Neutrophil (primary cell): ENCODE results near the gene REG4.
"Not testable (repeated sequence)": the region's sequence is repeated elsewhere in the genome, so short reads cannot be mapped to it uniquely, and the experiment has no call there.

Source experiments
- H3K27ac ChIP-seq: fragments of 200-600 bp; sonication (generic); 2 replicates; pipeline ENCODE4 v1.5.1; 2016; ENCODE audit warnings: mild to moderate bottlenecking, moderate library complexity
- H3K27me3 ChIP-seq: fragments of 200-600 bp; sonication (generic); 2 replicates; pipeline ENCODE4 v1.6.0; 2016; ENCODE audit warnings: mild to moderate bottlenecking
- H3K36me3 ChIP-seq: fragments of 200-600 bp; sonication (generic); 2 replicates; pipeline ENCODE4 v1.5.1; 2017
- H3K4me1 ChIP-seq, 2 experiments: fragments of 200-600 bp in 1 of 2; sonication (generic) in 1 of 2; 1 replicate in 1 of 2; 2 replicates in 1 of 2; pipeline versions ENCODE4 v1.5.1 to v1.6.1; 2013 to 2016; ENCODE audit warnings: low read depth in 1 of 2, low read length in 1 of 2, mild to moderate bottlenecking in 1 of 2, moderate library complexity in 1 of 2; ENCODE audit not compliant: control insufficient read depth in 1 of 2, insufficient read depth in 1 of 2
- H3K4me3 ChIP-seq, 2 experiments: fragments of 200-600 bp in 1 of 2; sonication (generic) in 1 of 2; 1 replicate in 1 of 2; 2 replicates in 1 of 2; pipeline ENCODE4 v1.5.1; 2013 to 2016; ENCODE audit warnings: low read depth in 1 of 2, low read length in 1 of 2, mild to moderate bottlenecking in 1 of 2, moderate library complexity in 1 of 2
- H3K9me3 ChIP-seq: fragments of 200-600 bp; sonication (generic); 2 replicates; pipeline ENCODE4 v1.5.1; 2016
- TF ChIP-seq, protein P1 (sequence below): fragments of 200-600 bp; sonication (generic); IDR thresholded peaks from 2 replicates; pipeline ENCODE4 v1.5.1; 2016; ENCODE audit warnings: antibody characterized with exemption

Gene REG4

DNA sequence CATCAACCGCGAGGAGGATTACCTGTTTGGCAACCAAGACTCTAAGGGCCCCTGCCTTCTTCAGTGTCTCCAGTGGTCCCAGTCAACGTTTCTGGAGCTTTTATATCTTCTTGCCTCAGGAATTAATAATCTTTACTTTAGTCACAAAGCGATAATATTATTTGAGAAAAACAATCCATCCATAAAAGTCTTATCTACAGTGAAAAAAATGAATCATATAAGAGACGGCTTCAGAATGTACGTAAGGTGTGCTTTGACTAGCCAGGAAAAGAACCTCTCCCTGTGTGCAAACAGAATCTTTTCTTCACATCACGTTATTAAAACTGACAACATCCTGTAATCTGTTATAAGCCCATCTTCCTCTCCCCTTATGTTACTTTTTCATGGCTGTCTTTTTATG, at the start of gene REG4:
Gene REG4 (minus strand): TSS at position 74 of the 400 bp plus-strand sequence. CDS start 2,691 bp downstream, outside the sequence.
- no peak within 1 kb of the TSS for H3K4me3 ChIP-seq
- H3K27me3 ChIP-seq = no peaks in the 10 kb centered on the region
- H3K27ac ChIP-seq = no peak within 1 kb of the TSS
- H3K9me3 ChIP-seq = no peaks in the 10 kb centered on the region
- H3K36me3 ChIP-seq = no peaks in the 10 kb centered on the region
- TF ChIP-seq, protein P1, sequence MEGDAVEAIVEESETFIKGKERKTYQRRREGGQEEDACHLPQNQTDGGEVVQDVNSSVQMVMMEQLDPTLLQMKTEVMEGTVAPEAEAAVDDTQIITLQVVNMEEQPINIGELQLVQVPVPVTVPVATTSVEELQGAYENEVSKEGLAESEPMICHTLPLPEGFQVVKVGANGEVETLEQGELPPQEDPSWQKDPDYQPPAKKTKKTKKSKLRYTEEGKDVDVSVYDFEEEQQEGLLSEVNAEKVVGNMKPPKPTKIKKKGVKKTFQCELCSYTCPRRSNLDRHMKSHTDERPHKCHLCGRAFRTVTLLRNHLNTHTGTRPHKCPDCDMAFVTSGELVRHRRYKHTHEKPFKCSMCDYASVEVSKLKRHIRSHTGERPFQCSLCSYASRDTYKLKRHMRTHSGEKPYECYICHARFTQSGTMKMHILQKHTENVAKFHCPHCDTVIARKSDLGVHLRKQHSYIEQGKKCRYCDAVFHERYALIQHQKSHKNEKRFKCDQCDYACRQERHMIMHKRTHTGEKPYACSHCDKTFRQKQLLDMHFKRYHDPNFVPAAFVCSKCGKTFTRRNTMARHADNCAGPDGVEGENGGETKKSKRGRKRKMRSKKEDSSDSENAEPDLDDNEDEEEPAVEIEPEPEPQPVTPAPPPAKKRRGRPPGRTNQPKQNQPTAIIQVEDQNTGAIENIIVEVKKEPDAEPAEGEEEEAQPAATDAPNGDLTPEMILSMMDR = no peak
- no peaks in the 10 kb centered on the region for H3K4me1 ChIP-seq

GRCh38 chr1:119859647-119860046, 48.4 kb upstream of the REG4 start:
- no peak overlapping the region for H3K27ac ChIP-seq
- H3K9me3 ChIP-seq = no peaks in the 10 kb centered on the region
- H3K4me3 ChIP-seq = no peak overlapping the region
- no peaks in the 10 kb centered on the region for H3K27me3 ChIP-seq
- TF ChIP-seq, protein P1 = no peak
- H3K4me1 ChIP-seq = no peaks in the 10 kb centered on the region
- no peaks in the 10 kb centered on the region for H3K36me3 ChIP-seq

GRCh38 chr1:119858556-119859214, 47.4 kb upstream of the REG4 start:
- not testable (repeated sequence) for H3K9me3 ChIP-seq, H3K36me3 ChIP-seq, H3K27me3 ChIP-seq, H3K27ac ChIP-seq, H3K4me3 ChIP-seq, H3K4me1 ChIP-seq

DNA sequence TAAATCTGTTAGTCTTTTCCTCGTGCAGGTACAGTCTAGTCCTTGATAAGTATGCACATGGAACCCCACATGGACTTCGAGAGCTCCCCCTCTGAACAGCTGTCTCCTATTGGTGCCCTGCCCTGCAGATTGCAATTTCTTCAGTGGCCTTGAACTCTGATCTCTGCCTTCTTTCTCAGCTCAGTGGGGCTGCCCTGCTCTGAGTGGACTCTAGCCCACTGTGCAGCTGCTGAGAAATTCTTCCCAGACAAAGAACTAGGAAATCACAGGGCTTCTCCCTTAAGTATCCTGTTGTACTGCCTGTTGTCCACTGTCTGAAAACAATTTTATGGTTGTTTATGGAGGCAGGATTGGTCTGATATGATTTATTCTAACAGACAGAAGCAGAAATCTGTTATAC, 46.9 kb upstream of the REG4 start:
- Histone ChIP-seq H3K4me3 (no peak overlapping the region), H3K9me3 (no peaks in the 10 kb centered on the region), H3K4me1 (no peaks in the 10 kb centered on the region), H3K27me3 (no peaks in the 10 kb centered on the region), H3K27ac (no peak overlapping the region), H3K36me3 (no peaks in the 10 kb centered on the region)
- TF ChIP-seq, protein P1 = no peak

GRCh38 chr1:119853155-119853554, 41.9 kb upstream of the REG4 start:
- Histone ChIP-seq H3K9me3 (no peaks in the 10 kb centered on the region), H3K27me3 (no peaks in the 10 kb centered on the region), H3K4me3 (no peak overlapping the region), H3K4me1 (no peaks in the 10 kb centered on the region), H3K36me3 (no peaks in the 10 kb centered on the region), H3K27ac (no peak overlapping the region)
- TF ChIP-seq, protein P1 = no peak

DNA sequence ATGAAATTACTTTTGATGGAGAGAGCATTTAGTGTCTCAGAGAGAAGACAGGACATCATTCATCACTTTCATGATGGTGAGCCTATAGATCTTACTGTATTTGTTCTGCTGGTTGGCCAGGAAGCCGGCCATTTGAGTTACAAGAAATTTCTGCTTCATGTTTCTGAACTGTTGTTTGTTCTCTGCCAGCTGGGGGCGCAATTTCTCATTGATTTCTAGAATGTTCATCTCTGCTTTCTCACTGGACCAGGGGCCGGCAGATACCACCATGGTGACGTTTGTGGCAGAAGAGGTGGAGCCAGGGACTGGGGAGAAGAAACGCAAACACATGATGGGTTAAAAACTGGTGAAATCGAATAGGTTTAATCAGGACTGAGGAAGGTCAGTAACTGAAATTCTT, 32.9 kb upstream of the REG4 start:
- H3K27me3 ChIP-seq, H3K27ac ChIP-seq, H3K36me3 ChIP-seq, H3K4me3 ChIP-seq, H3K4me1 ChIP-seq, H3K9me3 ChIP-seq: not testable (repeated sequence)
